ENCODE results near the gene SPATA17. TPM values are rescaled to one million over a fixed set of nuclear protein-coding genes. Genes with fewer than 3 reads are reported as not detected.
A peak's percentile ranks its signal among the peaks of the same experiment; 100 is the strongest.
"Not testable (repeated sequence)": the region's sequence is repeated elsewhere in the genome, so short reads cannot be mapped to it uniquely, and the experiment has no call there.

SPATA17 gene
- 1.9 and 7.2 TPM in 2 replicates for total RNA-seq (ENCODE audit: low replicate concordance)
- long read RNA-seq, partial matches to known transcripts: 0 of 3 reads
- long read RNA-seq, other reads (novel, unspliced or antisense): 3 of 3 reads

GRCh38 chr1:217630711-217631591 lies at the start of gene SPATA17, which contains the start of gene GPATCH2:
Gene SPATA17, plus strand, starts transcription at chr1:217631344. Its CDS starts 35 bp downstream, at chr1:217631379.
Gene GPATCH2, minus strand, starts transcription at chr1:217631090. Its CDS starts 119 bp downstream, at chr1:217630971.
- Mint-ChIP-seq H3K4me3 (peak within 1 kb of the TSS; percentile 92), H3K9me3 (no peaks in the 10 kb centered on the region), H3K4me1 (ENCODE audit: unreplicated experiment) (peaks cover 23% of the 10 kb centered on the region), H3K27me3 (no peaks in the 10 kb centered on the region), H3K36me3 (no peaks in the 10 kb centered on the region), H3K27ac (peak within 1 kb of the TSS; percentile 99)
- peak; percentile 62 for TF ChIP-seq CTCF (conservative IDR thresholded peaks at IDR 0.05)
- peak; percentile 77 for DNase-seq (ENCODE audit: extremely low spot score, unreplicated experiment)

DNA sequence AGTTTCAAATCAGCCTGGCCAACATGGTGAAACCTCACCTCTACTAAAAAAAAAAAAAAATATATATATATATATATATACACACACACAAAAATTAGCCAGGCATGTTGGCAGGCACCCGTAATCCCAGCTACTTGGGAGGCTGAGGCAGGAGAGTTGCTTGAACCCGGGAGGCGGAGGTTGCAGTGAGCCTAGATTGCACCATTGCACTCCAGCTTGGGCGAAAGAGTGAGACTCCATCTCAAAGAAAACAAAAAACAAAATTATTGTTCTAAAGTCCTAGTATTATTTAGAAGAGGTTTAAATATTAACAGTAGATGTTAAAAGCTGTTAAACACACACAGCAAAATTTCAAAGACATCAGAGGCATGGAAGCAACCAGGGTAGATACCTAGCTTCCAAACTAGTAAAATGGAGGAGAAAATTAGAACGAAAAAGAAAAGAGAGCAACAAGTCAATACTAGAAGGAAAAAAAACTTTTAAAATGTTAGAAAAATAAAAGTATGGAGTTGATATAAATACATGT lies 46.8 kb upstream of the SPATA17 start:
- not testable (repeated sequence) for H3K27ac Mint-ChIP-seq; H3K4me3 Mint-ChIP-seq; H3K9me3 Mint-ChIP-seq; H3K4me1 Mint-ChIP-seq (ENCODE audit: unreplicated experiment); DNase-seq (ENCODE audit: extremely low spot score, unreplicated experiment); H3K27me3 Mint-ChIP-seq
- H3K36me3 Mint-ChIP-seq: peaks cover 19% of the 10 kb centered on the region

DNA sequence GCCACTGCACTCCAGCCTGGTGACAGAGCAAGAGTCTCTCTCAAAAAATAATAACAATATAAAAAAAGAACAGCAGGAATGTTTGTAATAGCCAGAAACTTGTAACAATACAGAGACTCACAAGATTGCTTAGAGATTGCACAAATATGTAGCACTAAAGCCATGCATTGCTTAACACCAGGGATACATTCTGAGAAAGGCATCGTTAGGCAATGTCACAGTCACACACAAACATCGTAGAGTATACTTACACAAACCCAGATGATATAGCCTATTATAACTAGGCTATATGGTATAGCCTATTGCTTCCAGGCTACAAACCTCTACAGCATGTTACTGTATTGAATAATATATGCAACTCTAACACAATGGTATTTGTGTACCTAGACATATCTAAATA lies 45.6 kb upstream of the SPATA17 start:
- no peak overlapping the region for H3K27ac Mint-ChIP-seq
- no peak for TF ChIP-seq CTCF (conservative IDR thresholded peaks at IDR 0.05)
- DNase-seq (ENCODE audit: extremely low spot score, unreplicated experiment): no peak
- H3K4me1 Mint-ChIP-seq (ENCODE audit: unreplicated experiment): peaks cover 6% of the 10 kb centered on the region
- no peak overlapping the region for H3K4me3 Mint-ChIP-seq
- no peaks in the 10 kb centered on the region for H3K9me3 Mint-ChIP-seq
- H3K36me3 Mint-ChIP-seq: peaks cover 19% of the 10 kb centered on the region
- H3K27me3 Mint-ChIP-seq: no peaks in the 10 kb centered on the region

DNA sequence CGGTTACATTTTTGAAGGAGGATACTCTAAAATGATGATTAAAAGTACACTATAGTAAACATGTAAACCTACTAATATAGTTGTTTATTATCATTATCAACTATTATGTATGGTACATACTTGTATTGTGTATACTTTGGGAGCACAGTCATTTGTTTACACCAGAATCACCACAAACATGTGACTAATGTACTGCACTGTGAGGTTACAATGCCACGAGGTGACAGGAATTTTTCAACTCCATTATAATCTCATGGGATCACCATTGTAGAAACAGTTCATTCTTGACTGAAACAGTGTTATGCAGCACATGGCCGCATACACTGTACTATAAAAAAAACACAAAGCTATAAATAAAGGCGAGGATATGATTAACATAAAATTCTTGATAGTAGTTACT lies 44.6 kb upstream of the SPATA17 start:
- peaks cover 6% of the 10 kb centered on the region for H3K4me1 Mint-ChIP-seq (ENCODE audit: unreplicated experiment)

DNA sequence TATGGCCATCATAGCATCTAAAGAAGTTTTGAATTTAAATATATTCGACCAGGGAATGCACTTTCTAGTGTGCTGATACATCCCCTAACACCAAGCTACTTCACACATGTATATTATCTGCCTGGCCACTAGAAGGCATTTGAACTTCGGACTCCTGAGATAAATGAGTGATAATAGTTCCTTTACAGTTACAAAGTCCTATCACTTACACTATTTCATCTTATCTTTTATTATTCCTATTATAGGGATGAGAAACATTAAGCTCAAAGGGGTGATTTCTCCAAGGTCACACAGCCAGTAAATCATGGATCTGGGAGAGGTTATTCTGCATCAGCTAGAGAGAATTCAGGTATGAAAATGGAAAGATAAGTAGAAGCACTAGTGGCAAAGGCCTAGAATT lies 40.5 kb upstream of the SPATA17 start:
- Mint-ChIP-seq H3K36me3 (peaks cover 9% of the 10 kb centered on the region), H3K27me3 (no peaks in the 10 kb centered on the region), H3K4me3 (no peak overlapping the region), H3K9me3 (no peaks in the 10 kb centered on the region), H3K4me1 (ENCODE audit: unreplicated experiment) (peaks cover 6% of the 10 kb centered on the region), H3K27ac (no peak overlapping the region)
- no peak for DNase-seq (ENCODE audit: extremely low spot score, unreplicated experiment)
- TF ChIP-seq CTCF (conservative IDR thresholded peaks at IDR 0.05): no peak

More for the DNA sequence above, 44.6 kb upstream of the SPATA17 start:
- DNase-seq (ENCODE audit: extremely low spot score, unreplicated experiment): no peak
- Mint-ChIP-seq H3K27ac (no peak overlapping the region), H3K27me3 (no peaks in the 10 kb centered on the region), H3K4me3 (no peak overlapping the region), H3K9me3 (no peaks in the 10 kb centered on the region), H3K36me3 (peaks cover 15% of the 10 kb centered on the region)
- TF ChIP-seq CTCF (conservative IDR thresholded peaks at IDR 0.05): no peak

DNA sequence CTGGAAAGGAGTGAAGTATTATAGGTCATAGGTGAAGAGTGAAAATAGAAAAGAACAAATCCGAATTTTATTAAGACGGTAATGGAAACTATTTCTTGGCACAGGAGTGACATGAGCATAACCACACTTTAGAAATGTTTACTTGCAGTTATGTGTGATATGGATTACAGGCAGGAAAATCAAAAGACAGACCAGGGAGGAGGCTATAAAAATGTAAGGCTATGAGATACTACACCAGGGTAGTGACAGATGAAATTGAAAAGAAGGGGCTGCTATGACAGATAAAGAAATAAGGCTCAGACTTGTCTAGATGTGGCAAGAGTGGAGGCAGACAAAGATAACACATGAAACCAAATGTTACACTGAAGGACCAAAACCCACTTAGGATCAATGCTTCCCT lies 32.0 kb upstream of the SPATA17 start:
- Mint-ChIP-seq H3K9me3 (no peaks in the 10 kb centered on the region), H3K27ac (no peak overlapping the region), H3K4me3 (no peak overlapping the region), H3K27me3 (no peaks in the 10 kb centered on the region), H3K4me1 (ENCODE audit: unreplicated experiment) (no peaks in the 10 kb centered on the region), H3K36me3 (peaks cover 25% of the 10 kb centered on the region)
- TF ChIP-seq CTCF (conservative IDR thresholded peaks at IDR 0.05): no peak
- DNase-seq (ENCODE audit: extremely low spot score, unreplicated experiment): no peak
